ENCODE data around the gene SDC4.

SDC4 gene

DNA sequence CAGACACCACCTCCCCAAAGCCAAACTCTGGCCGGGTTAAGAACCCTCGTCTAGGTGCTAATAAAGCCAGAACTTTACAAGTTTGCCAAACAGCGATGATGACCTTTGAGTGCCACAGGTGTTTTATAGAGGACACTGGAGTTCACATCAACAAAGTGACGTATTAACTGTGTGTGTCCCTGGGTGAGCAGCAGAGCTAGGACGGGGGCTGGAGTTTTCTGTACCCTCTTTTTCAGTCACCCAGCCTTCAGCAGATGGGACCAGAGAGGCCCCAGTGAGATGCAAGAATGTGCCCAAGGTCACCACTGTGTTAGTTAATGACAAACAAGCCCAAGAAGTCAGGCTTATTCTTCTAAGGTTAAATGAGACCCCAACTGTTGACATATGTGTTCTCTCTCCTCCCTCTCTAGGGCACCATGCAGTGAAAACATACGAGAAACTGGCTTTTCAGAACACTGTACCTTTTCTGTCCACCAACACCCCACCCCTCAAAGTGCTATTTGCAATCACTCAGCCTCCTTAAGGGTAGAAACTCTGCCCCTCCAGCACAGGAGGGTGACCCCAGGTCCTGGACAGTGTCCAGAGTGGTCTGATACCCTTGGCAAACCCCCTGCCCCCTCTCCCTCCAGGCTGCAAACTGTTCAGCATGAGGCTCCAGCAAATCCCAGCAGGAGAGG, 5.2 kb downstream of the SDC4 start:
- DNase-seq: no peak

DNA sequence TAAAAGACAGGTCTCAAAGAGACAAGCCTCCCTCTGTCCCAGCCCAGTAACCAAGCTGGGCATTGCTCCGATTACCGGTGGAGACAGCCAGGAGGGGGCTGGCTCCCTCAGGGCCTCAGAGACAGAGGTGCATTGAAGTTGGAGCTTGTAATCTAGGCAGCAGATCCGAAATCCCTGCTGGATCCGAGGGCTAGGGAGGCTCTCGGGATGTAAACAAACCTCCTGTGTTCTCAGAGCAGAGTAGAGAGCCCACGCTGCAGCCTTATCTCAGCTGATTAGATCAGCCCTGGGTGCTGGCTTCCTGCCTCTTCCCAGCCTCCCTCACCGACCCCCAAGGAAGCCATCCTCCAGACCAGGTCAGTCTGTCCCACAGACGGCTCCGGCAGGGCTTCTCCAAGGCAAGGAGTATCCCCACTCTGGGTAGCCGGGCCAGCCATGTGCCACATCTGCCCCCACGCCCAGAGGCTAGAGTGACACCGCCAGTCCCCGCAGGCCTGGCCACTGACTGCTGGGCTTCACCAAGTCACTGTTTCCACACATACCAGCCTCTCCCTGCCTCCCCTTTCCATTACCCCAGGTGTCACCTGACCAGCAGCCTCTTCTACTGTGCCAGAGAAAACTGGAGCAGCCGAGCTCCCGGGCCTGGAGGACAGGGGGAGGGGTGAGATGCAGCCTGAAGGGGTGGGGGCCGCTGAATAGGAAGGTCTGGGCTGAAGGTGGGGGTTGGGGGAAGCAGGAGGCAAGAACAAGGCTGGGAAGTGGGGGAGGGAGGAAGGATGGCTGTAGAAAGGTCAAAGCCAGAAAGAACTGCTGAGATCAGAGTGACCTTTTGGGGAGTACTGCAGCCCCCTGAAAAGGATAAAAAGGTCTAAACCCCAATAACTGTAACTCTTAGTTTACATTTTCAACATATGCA, 6.0 kb downstream of the SDC4 start:
- no peak for DNase-seq

DNA sequence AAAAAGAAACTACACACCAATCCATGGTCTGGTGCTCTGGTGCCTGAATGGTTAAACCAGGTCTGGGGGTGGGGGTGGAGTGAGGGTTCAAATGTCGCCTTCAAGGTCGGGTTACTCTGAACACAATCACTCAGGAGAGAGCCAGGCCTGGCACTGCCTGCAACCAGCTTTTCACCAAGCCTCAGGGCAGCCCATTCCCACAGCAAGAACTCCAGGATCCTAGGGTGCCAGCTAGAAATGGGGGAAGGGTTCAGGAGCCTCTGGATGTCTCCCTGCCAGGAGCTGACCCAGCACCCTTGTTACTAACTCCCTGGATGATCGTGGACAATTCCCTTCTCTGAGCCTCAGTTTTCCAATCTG, 6.7 kb downstream of the SDC4 start:
- DNase-seq: no peak

DNA sequence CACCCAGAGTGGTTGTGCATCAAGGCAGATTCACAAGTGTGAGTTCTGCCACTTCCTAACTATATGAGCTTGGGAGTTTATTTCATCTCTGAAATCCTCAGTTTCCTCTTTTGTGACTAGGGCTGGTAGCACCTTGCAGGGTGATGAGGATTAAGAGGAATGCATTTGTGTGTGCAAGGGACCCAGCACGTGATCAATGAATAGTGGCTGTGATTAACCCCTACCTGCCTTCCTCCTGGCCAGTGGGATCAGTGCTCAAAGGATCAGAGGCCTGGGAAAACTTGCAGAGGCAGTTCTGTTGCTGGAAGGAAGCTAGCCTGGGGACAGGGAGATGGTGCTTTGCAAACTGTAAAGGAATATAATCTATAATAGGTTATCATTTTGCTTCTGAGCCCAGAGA, 7.3 kb downstream of the SDC4 start:
- no peak for DNase-seq

DNA sequence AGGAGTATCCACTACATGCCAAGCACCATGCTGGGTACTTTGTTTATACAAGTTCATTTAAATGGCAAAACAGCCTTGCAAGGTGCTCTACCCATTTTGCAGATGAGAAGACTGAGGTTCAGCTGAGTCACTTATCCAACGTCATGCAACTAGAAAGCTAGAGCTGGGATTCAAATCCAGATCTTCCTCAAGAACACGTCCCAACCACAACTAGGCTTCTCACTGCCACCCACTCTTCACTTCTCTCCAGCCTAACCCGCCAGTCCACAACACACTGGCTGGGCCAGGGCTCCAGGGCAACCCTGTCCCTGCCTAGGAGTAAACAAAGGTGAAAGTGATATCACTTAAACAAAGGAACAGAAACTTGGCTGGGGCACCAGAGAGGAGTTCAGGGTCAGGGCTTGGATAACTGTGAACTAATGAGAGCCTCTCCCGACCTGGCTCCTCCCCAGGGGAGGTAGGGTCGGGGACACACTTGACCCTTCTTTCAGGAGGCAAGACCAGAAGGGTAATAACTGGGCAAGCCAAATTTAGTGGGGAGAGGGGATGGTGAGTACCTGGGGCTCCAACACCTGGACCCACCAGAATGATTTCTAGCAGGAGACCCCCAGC, 7.9 kb downstream of the SDC4 start:
- DNase-seq: no peak

DNA sequence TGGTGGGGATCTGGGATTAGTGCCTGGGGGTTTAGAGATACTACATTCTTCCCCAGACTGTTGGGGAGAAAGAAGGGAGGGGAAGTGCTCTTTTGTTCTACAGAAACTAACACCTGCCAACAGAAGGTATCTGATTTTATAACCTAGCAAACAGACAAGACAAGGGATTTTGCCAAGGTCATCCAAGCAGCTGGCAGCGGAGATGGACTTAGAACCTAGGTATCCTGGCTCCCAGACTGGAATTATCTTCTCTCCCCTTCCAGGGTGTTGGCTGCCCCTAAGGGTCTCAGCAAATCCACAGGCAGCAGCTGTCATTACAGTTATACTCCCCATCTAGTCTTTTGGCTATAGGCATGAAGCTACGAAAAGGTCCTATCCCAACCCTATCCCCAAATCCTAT, 8.4 kb downstream of the SDC4 start:
- DNase-seq: no peak

DNA sequence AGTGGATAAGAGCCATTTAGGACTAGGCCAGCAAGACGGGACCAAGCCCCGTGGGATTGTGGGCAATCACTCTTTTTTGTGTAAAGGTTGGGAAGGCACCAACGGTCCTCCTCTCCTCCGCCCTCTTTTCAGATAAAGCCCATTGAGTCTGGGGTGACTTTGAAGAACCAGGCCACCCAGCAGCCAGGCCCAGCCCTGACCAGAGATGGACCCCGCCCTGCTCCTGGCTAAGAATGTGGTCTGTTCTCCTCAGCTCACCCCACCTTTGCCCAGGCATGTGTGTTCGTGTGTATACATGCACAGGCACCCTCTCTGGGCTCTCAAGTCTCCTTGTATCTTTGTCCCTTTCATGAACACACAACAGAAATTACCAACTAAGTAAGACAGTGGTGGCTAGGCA, 9.1 kb downstream of the SDC4 start:
- DNase-seq: no peak

DNA sequence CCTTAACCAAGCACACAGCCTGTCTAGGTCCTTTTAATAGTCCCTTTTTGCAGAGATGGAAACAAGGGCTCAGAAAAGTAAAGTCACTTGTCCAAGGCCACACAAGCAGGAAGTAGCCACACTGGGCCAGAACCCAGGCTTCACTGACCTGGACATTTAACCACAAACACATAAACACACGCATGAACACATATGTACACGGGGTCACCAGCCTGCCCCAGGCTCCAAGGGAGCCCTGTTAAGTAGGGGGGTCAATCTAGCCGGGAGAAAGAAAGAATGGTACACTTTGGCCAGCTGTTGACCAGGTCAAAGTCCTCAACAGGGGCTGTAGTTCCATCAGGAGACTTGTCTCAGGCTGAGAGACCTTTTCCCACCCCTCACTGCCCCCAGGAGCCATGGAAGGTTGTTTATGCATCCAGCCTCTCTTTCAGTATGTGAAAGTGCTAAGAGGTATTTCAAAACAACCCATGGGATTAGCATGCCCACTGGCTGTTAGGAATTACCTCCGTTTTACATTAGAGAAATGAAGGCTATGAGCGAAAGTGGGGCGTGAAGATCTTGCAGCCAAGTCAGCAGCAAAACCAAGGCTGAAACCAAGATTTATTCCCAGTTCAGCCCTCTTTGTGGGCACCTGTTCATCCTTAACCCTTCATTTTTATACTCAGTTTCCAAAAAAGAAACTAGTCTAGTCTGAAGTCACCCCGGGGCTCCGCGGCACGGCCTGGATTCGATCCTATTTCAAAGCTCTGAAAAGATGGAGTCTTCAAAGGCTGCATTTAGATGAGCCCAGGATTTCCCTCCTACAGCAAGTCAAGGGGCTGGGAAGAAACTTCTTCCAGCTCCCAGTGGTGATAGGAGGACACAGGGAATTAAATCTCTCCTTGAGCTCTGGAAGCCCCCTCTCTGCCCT, 9.8 kb downstream of the SDC4 start:
- DNase-seq: no peak

DNA sequence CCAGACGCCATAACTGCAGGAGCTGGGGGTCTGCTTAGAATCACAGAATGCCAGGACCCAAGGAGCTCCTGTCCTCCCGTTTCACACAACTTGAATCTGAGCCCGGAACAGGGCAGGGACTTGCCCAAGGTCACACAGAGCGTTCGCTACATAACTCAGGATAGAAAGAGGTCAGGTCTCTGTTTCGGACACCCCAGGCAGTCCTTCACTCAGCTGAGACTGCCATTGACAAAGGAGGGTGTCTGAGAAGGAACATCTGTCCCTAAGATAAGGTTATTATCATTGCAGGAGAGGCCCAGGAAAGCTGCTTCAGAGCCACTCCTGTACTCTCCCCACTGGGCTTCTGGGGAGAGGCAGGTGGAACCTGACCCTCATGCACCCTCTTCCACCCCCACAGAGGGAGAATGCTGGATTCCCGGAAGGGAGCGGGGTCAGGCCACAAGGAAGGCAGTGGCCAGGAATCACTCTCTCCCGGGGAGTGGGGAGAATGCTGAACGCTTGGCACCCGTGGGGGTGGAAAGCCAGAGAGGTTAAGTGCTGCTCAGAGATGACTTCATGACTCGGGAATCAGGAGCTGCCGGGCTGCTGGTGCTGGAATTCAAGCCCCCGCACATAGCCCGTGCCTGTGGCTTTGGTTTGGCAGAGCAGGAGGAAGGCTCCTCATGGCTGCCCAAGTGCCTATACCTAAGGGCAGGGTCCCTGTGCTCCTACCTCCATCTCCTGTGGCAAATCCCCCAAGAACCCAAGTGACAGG, 10.7 kb downstream of the SDC4 start:
- DNase-seq: no peak

DNA sequence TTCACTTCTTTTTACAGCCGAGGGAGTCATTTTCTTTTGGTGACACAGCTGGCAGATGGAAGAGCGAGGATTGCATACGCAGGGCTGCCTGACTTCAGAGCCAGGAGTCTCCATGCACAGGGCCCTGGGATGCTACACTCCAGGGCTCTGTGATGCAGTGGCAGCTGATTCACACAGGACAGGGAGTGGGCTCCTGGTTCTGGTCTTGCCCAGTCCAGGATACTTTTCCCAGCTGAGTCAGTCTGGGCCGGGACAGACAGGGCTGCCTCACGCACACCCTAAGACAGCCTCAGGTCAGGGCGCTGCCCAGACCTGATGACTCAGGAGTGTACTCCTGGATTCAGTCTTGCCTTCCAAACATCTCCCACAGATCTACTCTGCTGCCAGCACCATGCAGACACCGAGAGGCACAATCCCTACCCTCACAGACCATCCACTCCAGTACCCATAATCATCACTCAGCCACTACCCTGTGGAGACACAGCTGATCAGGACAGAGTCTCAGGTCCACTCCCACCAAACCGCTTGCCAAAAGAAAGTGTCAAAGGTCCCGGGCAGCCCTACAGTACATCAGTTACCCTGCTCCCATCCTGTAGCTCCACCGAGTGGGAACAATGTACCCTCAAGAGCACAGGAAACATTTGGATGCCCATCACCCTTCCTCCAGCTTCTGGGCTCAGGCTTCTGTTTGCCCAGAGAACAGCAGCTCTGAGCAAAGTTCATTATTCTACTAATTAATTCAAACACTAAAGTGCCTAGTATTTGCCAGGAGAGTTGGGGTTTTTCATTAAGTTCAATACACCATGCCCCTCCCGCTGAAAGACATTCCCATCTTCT, 11.5 kb downstream of the SDC4 start:
- no peak for DNase-seq

DNA sequence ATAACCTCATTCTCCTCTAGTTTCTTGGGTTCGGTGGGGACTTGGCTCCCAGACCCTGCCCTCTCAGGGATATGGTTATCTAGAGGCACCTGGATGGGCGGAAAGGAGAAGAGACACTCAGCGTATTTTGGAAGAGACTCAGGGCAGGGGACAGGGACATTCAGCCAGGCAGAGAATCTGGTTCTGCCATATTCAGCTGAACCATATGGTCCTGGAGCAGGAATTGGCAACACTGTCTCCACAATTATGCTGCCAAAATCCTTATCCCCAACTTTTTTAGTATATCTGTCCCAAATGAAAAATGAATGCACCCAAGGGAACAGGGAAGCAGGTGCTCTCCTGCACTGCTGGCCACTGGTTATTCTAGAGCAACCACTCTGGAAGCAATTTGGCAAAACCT, 17.7 kb downstream of the SDC4 start:
- no peak for DNase-seq

DNA sequence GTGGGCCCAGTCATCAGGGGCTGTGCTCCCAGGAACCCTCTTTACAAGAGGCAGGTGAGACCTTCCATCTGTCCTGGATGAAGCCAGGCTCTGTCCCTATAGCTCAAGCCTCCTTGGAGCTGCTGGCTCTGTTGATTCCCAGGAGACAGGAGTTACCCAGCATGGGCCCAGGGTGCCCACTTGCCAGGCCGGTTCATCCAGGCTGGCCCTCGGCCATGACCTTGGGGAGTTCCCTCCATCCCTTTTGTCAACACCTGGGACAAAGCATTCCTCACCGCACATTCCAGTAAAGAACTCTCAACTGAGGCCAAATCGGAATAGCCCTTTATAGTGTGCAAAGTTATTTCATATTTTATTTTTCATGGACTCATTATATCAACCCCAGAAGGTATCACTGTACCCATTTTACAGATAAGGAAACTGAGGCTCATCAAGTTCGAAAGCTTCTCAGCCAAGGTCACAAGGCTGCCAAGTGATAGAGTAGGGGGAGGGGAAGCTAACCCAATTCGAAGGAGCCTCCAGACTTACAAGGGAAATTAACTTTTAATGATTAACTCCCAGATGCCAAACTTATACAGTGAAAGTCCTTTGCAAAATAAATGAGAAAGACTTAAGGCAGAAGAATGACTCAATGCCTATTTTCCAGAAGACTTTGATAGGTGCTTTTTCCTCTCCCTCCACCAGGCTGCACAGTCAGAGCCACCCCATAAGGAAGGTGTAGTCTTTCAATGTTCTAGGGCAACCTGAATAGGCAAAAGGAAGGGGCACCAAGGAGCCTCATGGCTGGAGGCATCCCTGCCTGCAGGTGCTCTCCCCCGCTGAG, 18.5 kb downstream of the SDC4 start:
- no peak for DNase-seq

DNA sequence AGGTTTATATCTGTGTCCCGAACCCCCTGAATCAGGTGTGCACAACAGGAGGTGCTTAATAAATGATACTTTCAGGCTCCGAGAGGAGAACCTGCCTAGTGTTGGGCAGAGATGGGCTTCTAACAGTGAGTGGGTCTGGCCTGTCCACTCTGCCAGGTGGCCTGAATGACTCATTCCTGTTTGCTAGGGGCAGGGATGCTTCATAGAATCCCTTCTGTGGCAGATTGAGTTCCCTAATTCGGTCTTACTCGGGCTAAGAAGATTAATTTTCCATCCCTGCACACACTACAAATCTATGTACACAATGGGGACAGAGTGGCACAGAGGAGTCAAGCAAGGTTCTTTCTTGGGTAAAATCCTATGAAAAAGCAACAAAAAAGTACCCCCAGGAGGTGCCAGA, 19.8 kb downstream of the SDC4 start:
- DNase-seq: no peak

DNA sequence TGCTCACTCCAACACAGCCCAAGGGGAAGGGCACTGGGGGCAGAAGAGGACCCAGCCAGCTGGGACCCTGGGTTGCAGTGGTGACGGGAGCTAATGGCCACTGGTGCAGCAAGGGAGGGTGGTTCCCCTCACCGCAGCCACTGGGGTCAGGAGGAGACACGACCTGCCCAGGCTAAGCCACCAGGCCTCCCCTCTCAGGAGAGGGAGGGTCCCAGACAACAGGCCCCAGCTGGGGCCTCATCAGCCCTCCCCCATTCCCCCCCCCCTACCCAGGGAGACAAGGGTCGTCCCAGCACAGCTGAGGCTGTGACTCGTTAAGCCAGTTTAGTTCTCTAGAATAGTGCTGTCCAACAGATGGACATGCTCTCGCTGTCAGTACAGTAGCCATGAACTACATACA, 22.9 kb downstream of the SDC4 start:
- no peak for DNase-seq

DNA sequence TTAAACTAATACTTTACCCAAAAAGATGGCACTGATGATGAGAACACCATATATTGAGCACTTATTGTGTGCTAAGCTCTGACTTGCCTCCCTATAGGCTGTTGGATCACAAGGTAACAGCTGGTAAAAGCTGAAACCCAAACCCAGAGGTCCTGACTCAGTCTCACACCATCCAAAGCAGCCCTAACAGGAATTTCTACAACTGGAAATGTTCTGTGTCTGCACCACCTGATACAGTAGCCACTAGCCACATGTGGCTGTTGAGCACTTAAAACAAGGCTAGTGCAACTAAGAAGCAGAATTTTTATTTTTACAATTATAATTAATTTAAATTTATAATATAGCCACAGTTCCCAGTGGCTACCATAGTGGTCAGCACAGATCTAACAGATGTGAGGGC, 24.5 kb downstream of the SDC4 start:
- no peak for DNase-seq

DNA sequence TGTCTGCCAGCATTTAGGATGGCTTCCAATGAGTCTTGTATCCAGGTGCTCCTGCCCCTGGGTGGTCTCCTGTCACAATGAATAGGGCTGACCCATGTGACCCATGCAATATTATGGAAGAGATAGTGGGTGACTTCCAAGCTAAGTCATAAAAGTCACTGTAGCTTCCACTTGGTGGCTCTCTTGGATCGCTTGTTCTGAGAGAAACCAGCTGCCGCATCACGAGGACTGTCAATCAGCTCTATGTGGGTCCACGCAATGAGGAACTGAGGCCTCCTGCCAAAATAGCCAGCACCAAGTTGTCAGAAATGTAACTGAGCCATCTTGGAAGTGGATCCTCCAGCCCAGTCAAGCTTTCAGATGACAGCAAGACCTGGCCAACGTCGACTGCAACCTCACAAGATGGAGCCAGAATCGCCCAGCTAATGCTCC, 25.3 kb downstream of the SDC4 start:
- no peak for DNase-seq

DNA sequence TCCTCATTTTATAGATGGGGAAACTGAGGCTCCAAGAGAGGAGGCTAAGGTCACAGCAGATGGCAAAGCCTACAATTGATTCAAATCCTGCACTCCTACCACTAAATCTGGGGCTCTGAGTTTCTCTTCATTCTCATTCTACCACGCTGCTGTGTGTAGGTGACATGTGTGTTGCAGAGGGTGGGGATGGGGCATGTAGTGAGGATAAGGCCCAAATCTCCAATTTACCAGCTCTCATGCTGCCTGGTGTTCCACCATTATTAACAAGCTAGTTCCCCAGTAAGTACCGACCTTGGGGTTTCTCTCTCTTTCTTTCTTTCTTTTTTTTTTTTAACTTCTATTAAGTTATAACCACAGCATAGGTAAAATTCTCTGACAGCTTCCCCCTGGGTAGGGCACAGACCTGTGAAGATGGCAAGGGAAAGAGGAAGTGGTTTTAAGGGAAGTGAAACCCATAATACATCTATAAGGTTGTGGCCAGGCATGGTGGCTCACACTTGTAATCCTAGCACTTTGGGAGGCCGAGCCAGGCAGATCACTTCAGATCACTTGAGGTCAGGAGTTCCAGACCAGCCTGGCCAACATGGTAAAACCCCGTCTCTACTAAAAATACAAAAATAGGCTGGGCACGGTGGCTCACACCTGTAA, 27.2 kb downstream of the SDC4 start:
- DNase-seq: no peak

DNA sequence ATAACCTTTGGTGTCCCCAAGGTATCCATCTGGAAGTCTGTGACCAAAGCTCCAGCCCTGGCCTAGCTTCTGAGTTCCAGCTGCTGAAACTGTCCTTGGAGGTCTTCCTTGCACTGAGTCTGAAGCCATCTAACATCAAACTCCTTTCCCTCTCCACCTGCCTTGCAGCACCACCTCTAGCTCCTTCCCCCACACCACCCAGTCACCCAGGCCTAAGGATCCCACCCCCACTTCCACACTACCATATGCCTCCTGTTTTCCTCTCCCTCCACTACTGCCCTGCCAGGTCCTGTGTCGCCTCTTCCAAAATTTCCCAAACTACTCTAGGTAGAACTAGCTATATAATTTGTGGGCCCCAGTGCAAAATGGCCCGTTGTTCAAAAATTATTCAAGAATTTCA, 29.3 kb downstream of the SDC4 start:
- no peak for DNase-seq

DNA sequence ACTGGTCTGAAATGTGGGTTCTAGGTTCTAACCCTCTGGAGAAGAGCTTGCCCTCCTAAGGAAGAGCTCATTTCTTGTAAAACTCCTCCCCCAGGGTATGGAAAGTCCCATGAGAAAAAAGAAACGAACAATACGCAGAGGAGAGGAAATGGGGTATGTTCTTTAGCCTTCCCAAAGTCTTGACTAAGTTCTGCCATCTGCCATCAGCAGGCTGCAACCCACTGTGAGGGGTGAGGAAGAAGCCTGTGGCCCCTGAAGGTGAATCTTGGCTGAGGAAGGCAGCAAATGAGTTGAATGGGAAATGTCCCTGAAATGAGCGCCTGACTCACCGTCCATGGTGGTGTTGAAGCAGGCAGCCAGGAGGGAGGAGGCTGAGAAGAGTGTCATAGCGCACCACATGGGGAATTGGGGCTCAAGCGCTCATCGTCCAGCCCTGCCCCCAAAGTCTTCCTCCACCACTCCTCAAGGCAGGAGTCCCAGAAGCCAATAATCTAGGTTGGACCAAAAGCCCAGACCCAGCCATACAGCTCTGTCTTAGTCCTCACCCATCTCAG, 29.8 kb downstream of the SDC4 start:
- no peak for DNase-seq

DNA sequence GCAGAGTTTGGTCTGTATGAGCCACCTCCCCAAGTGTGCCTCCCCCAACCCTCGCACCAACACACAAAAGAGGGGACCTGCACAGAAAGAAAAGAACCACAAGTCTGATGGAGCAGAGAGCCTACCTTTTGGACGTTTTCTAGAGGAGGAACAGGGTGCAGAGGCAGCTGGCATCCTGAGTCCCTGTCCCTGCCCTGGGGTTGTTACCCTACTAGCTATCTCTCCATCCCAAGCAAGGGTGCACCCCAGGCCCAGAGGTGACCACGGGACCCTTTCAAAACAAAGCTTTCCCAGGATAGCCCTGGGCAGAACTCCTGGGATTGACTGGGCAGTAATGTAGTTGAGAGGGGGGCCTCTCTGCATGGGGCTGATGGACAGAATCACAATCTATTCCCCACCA, 30.4 kb downstream of the SDC4 start:
- no peak for DNase-seq

Measured in NCI-H187 treated with DMSO at 0.1 percent for 48 hours (cell line).